Erythroblast (primary cell): Measurements from ENCODE around the gene NLGN1.

ENCODE experiments used
- GATA1 ChIP-seq: IDR thresholded peaks from 2 replicates; pipeline ENCODE4 v1.6.1; 2011; ENCODE audit warnings: low read depth, mild to moderate bottlenecking, control low read depth, low read length, moderate library complexity
- POLR2A ChIP-seq: IDR thresholded peaks from 2 replicates; pipeline ENCODE4 v1.6.1; 2011; ENCODE audit warnings: mild to moderate bottlenecking, low read length

DNA sequence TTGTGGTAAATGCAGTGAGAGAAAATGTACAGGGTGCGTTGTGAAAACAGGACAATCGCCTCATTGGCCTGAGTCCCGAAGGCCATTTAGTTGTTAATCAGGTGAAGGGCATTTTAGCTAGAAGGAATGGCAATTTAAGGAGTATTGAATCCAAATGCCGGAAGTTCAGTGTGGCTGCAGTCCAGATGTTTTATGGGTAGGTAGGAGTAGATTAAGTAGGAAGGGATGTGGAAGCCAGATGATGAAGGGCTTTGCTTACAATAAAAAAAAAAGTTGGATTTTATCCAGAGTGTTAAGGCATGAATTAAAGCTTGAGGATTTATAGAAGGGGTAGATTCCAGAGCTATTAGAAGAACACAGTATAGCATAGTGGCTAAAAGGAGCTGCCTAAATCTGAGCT, 572.7 kb downstream of the NLGN1 start:
- TF ChIP-seq POLR2A: no peak
- no peak for TF ChIP-seq GATA1
